Parathyroid adenoma (tissue), 2 donors: Measurements from ENCODE around the gene MELTF.

Experiments used
- H2AFZ ChIP-seq: fragments of 300-600 bp; sonication (generic); one replicate; pipeline ENCODE4 v1.7.0; 2017; ENCODE audit warnings: antibody characterized with exemption, mild to moderate bottlenecking
- H3K27ac ChIP-seq: fragments of 300-600 bp; sonication (generic); one replicate; pipeline ENCODE4 v1.7.0; 2017
- H3K27me3 ChIP-seq: fragments of 300-600 bp; sonication (generic); one replicate; pipeline ENCODE4 v1.7.0; 2017; ENCODE audit warnings: low read length; ENCODE audit not compliant: control insufficient read depth, insufficient read depth
- H3K36me3 ChIP-seq: fragments of 300-600 bp; sonication (generic); one replicate; pipeline ENCODE4 v1.7.0; 2017; ENCODE audit warnings: low read length; ENCODE audit not compliant: control insufficient read depth, insufficient read depth
- H3K4me1 ChIP-seq: fragments of 300-600 bp; sonication (generic); one replicate; pipeline ENCODE4 v1.7.0; 2017; ENCODE audit warnings: control low read depth
- H3K4me2 ChIP-seq: fragments of 300-600 bp; sonication (generic); one replicate; pipeline ENCODE4 v1.7.0; 2017; ENCODE audit warnings: low read length
- H3K4me3 ChIP-seq: fragments of 300-600 bp; sonication (generic); one replicate; pipeline ENCODE4 v1.7.0; 2017; ENCODE audit warnings: low read depth, low read length
- H3K79me2 ChIP-seq: fragments of 300-600 bp; sonication (generic); one replicate; pipeline ENCODE4 v1.7.0; 2017; ENCODE audit warnings: control low read depth
- H3K9ac ChIP-seq: fragments of 300-600 bp; sonication (generic); one replicate; pipeline ENCODE4 v1.7.0; 2017; ENCODE audit warnings: mild to moderate bottlenecking
- H3K9me3 ChIP-seq: fragments of 300-600 bp; sonication (generic); one replicate; pipeline ENCODE4 v1.7.0; 2017; ENCODE audit warnings: low read length; ENCODE audit not compliant: control insufficient read depth
- CTCF ChIP-seq: fragments of 300-600 bp; sonication (generic); IDR thresholded peaks from one replicate; pipeline ENCODE4 v1.7.0; 2017; ENCODE audit warnings: antibody characterized with exemption, mild to moderate bottlenecking
- donor health status: primary hyperparathyroidism.

The MELTF gene

GRCh38 chr3:196995027-196995426, 34.6 kb downstream of the MELTF start:
- H3K9ac ChIP-seq, result no peak overlapping the region
- no peaks in the 10 kb centered on the region for H3K79me2 ChIP-seq
- no peaks in the 10 kb centered on the region for H3K36me3 ChIP-seq
- TF ChIP-seq CTCF, result no peak
- no peaks in the 10 kb centered on the region for H3K9me3 ChIP-seq
- no peaks in the 10 kb centered on the region for H3K27me3 ChIP-seq
- H3K4me2 ChIP-seq, result no peak overlapping the region
- H2AFZ ChIP-seq, result no peak overlapping the region
- peaks cover 7% of the 10 kb centered on the region for H3K4me1 ChIP-seq
- no peak overlapping the region for H3K27ac ChIP-seq
- no peak overlapping the region for H3K4me3 ChIP-seq

GRCh38 chr3:196994056-196994455, 35.6 kb downstream of the MELTF start:
- H3K9ac ChIP-seq, result no peak overlapping the region
- H2AFZ ChIP-seq, result no peak overlapping the region
- no peak overlapping the region for H3K4me3 ChIP-seq
- TF ChIP-seq CTCF, result no peak
- H3K79me2 ChIP-seq, result no peaks in the 10 kb centered on the region
- H3K9me3 ChIP-seq, result no peaks in the 10 kb centered on the region
- H3K27me3 ChIP-seq, result no peaks in the 10 kb centered on the region
- no peak overlapping the region for H3K27ac ChIP-seq
- H3K4me1 ChIP-seq, result peaks cover 7% of the 10 kb centered on the region
- H3K4me2 ChIP-seq, result no peak overlapping the region
- no peaks in the 10 kb centered on the region for H3K36me3 ChIP-seq

- H3K4me2 ChIP-seq, result no peak overlapping the region
- H3K4me3 ChIP-seq, result no peak overlapping the region
- H3K9ac ChIP-seq, result no peak overlapping the region
- H3K4me1 ChIP-seq, result peaks cover 16% of the 10 kb centered on the region
- H3K9me3 ChIP-seq, result no peaks in the 10 kb centered on the region
- no peaks in the 10 kb centered on the region for H3K27me3 ChIP-seq
- TF ChIP-seq CTCF, result no peak
- H3K27ac ChIP-seq, result no peak overlapping the region
- H2AFZ ChIP-seq, result no peak overlapping the region
- no peaks in the 10 kb centered on the region for H3K36me3 ChIP-seq
- H3K79me2 ChIP-seq, result no peaks in the 10 kb centered on the region
Observed at GRCh38 chr3:196992461-196993065, 37.1 kb downstream of the MELTF start.

- Histone ChIP-seq H3K9me3 (no peaks in the 10 kb centered on the region), H3K79me2 (no peaks in the 10 kb centered on the region), H3K9ac (no peak overlapping the region), H2AFZ (no peak overlapping the region), H3K27ac (no peak overlapping the region), H3K4me1 (peaks cover 13% of the 10 kb centered on the region), H3K4me3 (no peak overlapping the region), H3K4me2 (no peak overlapping the region), H3K36me3 (no peaks in the 10 kb centered on the region), H3K27me3 (no peaks in the 10 kb centered on the region)
- no peak for TF ChIP-seq CTCF
Observed at GRCh38 chr3:196991581-196992460, 37.8 kb downstream of the MELTF start.
